ENCODE measurements around the gene TSPAN17.
"Not testable (repeated sequence)": the region's sequence is repeated elsewhere in the genome, so short reads cannot be mapped to it uniquely, and the experiment has no call there.

The TSPAN17 gene

DNA sequence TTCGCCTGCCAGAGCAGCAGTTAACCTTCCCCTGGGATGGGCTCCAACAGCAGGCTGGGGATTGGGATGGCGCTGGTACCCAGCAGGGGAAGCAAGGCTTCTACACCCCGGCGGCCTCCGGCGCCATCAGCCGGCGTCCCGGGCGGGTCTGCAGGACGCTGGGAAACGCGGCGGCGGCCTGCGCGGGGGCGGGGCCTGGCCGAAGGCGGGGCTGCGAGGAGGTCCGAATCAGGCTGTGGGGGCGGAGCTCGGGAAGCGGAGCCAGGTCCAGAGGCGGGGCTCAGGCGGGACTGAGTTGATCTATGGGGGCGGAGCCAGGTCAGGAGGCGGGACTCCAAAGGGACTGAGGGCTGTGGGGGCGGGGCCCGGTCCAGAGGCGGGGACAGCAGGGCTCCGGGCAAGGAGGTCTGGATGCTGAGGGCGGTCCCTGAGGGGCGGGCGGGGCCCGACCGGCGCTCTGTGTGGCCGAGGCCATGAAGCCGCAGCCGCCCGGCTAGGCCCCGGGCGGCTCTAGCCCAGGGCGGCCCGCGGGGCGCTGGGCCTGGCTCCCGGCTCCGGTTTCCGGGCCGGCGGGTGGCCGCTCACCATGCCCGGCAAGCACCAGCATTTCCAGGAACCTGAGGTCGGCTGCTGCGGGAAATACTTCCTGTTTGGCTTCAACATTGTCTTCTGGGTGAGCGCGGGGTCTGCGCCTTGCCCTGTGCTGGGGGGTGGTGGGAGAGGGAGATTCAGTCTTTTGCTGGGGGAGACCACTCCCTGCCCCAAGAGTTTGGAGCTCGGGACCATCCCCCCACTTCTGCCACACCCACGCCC is at the start of gene TSPAN17:
TSS of gene TSPAN17 (plus strand) at position 455 of the 813 bp plus-strand sequence. CDS start at position 587, 132 bp downstream.
- DNase-seq: peak; percentile 87

- DNase-seq: not testable (repeated sequence)
Observed at GRCh38 chr5:176599749-176600430, 47.4 kb upstream of the TSPAN17 start.

DNA sequence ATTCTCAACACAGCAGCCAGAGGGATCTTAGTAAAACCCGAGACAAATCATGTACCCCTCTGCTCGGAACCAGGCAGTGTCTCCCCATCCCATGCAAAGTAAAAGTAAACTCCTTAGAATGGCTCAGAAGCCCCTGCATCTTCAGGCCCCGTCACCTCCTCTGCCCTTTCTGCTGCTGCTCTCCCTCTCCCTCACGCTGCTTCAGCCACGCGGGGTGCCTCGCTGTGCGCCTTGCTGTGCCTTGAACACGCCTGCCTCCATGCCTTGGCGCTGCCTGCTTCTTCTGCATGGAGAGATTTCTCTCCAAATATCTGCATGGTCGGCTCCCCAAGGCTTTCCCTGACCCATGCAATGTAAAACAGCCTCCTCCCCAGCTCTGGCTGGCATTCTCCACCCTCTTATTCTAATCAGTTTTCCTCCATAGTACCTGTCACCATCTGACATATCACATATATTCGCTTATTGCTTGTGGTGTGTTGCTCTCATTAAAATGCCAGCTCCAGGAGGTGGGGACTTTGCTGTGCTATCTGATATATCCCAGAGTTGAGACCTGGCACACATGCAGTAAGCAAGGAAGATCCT is 45.3 kb upstream of the TSPAN17 start:
- no peak for DNase-seq

DNA sequence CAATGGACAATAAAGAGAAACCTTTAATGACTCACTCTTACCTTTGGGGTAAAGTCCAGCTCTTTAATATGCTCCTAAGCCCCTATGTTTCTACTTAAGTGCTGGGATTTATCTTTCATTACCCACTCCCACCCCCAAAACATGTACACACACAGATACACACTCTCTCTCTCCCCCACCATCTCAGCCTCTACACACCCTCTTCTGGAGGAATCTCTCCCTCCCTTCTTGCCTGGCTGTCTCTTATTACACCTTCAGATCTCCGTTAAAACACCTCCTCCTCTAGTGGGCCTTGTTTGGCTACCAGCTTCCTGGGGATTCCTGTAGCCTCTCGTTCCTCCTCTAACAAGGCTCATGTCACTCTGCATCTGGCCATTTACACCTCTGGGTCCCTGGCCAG is 44.2 kb upstream of the TSPAN17 start:
- no peak for DNase-seq

DNA sequence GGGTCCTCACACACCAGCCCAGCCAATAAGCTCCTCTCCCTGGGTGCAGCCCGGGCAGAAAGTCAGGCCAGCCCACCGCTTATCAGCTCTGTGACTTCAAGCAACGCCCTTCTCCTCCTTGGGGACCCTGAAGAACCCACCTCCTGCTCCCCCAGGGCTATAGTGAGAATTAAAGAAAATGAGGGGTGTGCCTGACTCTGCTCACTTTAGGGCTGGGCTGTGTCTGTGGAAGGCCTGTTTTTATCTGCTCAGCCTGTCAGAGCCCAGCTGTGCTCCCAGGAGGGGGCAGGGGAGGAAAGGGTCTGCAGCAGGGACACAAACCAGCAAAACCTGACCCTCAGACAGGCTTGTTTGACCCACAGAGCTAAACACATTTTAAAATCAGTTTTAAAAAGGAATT is 41.3 kb upstream of the TSPAN17 start:
- DNase-seq: no peak

GRCh38 chr5:176606875-176607274 is 40.4 kb upstream of the TSPAN17 start:
- no peak for DNase-seq

DNA sequence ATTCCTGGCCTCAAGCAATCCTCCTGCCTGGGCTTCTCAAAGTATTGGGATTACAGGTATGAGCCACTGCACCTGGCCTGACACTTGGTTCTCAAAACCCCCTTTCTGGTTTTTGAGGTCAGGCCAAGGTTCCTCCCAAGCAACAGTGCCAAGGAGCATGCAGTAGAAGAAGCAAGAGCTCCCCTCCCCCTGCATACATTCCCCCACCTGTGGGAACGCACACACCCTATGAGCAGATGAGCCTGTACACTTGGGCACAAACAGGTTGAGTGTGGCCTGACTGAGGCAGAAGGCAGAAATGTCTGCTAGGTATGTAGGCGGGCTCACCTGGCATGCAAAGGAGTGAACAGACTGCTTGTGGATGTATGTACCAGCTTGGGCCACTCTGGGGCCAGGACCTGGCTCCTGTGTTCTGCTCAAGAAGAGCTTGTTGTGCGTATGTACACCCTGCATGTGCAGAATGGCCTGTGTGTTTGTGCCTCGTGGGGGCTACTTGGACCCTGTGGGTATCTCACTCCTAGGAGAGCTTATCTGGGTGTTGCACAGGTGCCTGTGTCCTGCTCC is 39.1 kb upstream of the TSPAN17 start:
- DNase-seq: no peak

DNA sequence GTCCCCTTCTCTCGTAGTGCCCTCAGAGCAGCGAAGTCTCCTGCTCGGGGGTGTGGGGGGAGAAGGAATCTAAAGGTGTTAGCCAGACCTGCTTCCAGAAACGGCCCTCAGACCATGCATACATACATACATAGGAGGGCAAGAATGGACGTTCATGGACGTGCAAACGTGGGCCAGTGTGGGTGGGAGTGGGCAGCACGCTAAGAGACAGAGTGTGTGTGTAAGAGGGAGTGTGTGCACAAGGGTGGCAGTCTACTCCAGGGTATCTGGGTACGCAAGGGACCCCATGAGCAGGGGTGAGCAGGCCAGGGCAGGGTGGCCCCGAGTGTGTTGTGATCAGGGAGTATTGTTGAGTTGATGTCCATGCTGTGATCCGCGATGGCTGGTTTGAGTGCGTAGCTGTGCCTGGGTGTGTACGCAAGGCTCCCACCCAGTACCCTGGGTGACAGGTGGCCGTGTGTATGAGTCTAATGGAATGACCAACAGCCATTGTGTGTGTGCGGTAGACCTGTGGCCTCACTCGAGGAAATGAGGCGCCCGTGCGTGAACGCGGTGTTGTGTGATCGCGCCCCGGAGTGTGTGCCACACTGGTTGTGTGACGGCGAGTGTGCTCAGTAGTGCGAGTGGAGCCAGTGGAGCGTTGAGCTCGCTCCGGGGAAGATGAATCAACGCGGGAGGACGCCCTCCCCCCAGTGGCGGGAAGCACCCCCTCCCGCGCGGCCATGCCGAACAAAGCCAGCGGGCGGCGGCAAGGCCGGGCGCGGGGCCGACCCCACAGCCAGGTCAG is 38.2 kb upstream of the TSPAN17 start:
- DNase-seq: no peak

- DNase-seq: peak; percentile 14
Observed at GRCh38 chr5:176609724-176610434, 37.4 kb upstream of the TSPAN17 start, which contains the start of gene GPRIN1. Gene GPRIN1 (minus strand): TSS chr5:176610156. CDS start chr5:176599834, 10,322 bp downstream.

DNA sequence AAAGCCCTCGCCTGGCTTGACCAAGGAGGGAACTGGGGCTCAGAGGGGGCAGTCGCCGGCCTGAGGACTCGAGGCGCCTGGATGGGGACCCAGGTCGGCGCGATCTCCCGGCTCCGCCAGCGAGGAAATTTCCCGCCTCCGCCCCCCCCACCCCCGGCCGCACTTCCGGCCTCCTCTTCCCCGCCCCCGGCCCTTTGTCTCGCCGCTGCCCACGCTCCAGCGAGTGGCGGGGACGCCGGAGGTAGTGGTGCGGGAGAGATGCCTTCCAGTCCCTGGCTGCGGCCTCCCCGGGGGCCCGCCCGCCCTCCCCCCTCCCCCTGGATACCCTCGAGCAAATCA is 36.9 kb upstream of the TSPAN17 start:
- no peak for DNase-seq

GRCh38 chr5:176611435-176611834 is 35.8 kb upstream of the TSPAN17 start:
- no peak for DNase-seq

GRCh38 chr5:176612008-176612407 is 35.3 kb upstream of the TSPAN17 start:
- no peak for DNase-seq

DNA sequence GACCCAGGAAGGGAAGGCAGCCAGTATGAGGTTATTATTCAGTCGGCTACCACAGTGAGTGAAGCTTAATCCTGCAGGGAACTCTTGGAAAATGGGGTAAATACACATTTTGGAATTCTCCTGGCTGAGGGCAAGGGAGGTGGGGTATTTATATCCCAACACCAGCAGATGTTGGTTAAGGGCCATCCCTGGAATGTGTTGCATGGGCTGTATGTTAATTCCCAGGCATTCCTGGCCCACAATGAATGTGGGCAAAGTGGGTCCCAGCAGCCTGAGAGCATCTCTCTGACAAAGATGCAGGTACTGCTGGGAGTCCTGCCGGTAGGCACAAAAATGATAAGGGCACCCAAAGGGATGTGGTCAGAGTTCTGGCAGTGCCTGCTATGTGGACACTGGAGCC is 34.4 kb upstream of the TSPAN17 start:
- no peak for DNase-seq

GRCh38 chr5:176614805-176615478 is 32.3 kb upstream of the TSPAN17 start:
- DNase-seq: no peak

DNA sequence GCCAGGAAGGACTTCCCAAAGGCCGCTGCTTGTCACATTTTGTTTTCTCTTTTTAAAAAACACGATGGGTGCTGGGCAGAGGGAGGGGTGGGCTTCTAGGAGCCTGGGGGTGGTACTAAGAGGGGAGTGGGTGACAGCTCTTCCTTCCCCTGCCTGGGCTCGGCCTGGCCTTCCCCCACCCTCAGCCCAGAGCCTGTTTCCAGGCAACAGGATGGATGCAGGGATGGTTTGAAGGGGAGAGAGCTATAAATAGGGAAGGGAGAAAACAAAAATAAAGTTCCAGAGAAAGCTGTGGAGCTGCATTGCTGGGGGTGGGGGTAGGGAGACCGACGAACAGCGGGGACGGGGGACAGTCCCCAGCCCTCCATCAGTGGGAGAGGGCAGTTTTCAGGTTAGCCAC is 30.8 kb upstream of the TSPAN17 start:
- DNase-seq: no peak

- DNase-seq: no peak
Observed at GRCh38 chr5:176618783-176619182, 28.5 kb upstream of the TSPAN17 start.

DNA sequence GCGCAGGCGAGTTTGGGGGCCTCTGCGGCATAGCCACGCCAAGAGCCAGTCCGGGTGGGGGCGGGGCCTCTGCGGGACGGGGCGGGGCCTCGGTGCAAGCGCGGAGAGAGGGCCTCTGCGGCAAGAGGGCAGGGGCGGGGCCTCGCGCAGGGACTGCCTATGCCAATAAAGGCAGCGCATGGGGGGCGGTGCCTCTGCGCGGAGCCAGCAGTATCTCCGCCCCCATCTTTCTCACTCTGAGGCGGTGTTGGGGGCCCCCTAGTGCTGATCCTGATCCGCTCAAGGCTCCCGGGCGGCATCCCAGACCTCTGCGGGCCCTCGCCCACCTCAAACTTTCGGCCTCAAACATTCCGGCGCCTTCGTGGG is 28.1 kb upstream of the TSPAN17 start:
- peak; percentile 4 for DNase-seq

DNA sequence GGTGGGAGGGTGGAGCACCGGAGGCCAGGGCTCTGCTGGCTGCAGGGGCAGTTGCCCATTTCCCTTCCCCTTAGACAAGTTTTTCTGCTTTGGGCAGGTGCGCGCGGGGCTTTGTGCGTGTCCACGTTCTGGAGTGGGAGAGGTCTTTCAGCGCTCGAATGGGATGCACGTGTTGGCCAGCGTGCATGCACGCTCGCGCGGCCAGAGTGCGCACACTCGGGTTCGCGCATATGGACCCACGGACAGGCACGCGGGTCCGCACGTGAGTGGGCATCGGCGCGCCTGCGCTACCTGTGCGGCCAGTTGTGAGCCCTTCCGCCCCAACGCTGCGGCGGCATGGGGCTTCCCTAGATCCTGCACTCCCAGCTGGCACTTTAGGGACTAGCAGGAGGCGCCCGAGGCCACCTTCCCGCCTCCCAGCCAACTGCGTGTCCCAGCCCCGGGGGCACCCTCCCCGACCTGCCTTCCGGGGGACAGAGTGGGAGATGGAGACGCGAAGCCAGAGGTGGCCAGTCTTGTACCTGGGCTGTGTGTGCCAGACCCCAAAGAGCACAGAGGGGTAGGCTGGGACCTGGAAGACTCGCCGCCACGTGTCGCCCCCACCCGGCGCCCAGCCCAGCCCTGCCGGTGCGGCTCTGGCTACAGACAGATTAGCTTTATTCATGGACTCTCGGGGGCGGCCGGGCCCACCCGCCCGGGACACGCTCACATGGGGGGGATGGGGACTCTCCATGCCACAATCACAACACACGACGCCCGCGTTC is 27.5 kb upstream of the TSPAN17 start:
- DNase-seq: no peak

- no peak for DNase-seq
Observed at GRCh38 chr5:176620333-176620981, 26.8 kb upstream of the TSPAN17 start.

DNA sequence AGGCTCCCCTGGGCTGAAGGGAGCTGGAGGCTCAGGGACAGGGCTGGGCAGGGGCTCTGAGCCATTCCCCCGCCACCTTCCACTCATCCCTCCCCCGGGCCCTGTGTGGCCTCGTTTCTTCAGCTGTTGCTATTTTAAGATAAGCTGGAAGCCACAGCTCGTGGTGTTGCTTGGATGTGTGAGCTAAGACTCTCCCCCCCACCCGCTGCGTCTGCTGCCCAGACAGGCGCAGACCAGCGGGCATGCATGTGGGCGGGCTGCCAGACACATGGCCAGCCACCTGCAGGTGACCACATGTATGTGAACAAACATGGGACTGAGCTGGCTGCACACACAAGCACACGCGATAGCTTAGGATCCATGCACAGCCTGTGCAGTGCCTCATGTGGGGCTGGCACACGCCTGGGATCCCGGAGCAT is 25.6 kb upstream of the TSPAN17 start:
- no peak for DNase-seq

All from DMS79 (cell line).